HG03097 (cell line): ENCODE results near the gene ZMYND12.

Experiments used
- ATAC-seq: cut with Tn5 transposase; IDR thresholded peaks from one replicate; pipeline ENCODE4 v1.9.1; 2021; ENCODE audit not compliant: unreplicated experiment, low FRiP score

Gene ZMYND12

DNA sequence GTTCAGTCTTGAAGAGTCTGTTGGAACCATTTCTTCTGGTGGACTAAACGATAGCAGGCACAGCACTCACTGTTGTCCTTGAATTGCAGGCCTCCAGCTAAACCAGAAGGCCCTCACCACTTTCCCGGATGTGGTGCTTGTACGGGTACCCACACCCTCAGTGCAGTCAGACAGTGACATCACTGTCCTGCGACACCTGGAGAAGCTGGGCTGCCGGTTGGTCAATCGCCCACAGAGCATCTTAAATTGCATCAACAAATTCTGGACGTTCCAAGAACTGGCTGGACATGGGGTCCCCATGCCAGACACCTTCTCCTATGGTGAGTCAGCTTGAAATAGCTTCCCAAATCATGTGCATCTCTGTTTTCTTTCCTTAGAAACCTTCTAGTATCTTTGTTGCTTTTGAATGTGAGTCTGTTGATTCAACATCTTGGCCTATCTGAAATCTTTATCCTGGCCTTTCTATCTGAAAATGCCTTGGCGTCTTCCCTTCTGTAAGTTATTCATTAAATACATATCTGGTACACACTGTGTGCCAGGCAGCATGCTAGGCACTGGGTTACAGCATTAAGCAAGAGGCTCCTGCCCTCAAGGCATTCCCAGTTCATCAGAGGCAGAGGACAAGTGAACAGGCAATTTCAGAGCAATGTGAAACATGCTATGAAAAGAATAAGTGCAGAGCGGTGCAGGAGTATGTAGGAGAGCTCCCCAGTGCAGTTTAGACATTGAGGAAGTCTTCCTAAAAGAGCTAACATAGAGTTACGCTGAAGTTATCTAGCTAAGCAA lies 56.3 kb downstream of the ZMYND12 start:
- no peak for ATAC-seq

DNA sequence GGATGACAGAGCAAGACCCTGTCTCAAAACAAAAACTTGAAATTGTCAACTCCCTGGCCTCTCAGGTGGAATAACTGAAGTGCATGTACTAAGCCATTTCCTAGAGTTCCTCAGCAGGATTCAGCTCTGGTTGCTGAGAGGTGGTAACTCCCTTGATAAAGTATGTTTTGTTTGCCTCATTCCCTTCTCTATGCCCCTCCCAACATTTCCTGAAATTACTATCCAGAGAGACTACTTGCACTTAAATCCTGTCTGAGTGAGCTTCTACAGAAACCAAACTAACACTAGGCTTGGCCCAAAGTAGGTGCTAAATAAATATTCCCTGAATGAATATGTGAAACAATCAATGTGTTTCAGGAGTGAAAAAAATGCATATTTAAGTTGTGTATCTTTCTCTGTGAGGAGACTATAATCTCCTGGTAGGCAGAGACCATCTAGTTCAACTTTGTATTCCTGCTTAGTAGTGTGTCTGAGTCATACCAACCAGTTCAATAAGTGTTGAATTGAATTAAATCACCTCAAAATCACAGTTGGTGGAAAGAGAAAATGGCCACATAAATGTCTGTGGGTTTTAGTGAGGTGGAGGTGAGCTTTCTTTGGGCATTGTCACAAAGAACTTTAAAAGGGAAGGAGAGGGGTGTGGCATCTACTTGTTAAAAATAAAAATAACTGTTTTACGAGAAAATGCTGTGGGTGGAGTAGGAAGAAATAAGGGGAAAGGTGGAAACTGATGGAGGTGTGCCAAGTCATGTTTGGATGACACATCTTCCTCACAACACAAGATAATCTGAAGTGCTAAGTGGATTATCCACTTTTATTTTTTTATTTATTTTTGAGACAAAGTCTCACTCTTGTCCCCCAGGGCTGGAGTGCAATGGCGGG lies 62.6 kb downstream of the ZMYND12 start:
- no peak for ATAC-seq

DNA sequence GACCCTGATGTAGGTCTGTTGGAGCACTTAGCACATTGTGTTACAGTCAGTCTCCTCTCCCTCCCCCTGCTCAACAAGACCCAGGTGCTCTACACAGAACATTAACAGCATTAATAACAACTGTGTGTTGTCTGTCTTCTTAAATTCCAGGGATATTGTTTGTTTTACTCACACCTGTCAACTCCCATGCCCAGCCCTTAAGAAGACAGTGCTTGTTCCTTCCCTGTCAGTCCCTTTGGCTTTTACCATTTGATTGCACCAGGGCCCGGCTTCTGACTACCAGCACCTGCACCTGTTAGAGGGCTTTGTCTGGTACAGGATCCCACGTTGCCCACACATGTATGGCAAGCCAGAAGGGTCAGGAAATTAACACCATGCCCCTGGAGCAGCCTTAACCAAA lies 63.6 kb downstream of the ZMYND12 start:
- no peak for ATAC-seq

DNA sequence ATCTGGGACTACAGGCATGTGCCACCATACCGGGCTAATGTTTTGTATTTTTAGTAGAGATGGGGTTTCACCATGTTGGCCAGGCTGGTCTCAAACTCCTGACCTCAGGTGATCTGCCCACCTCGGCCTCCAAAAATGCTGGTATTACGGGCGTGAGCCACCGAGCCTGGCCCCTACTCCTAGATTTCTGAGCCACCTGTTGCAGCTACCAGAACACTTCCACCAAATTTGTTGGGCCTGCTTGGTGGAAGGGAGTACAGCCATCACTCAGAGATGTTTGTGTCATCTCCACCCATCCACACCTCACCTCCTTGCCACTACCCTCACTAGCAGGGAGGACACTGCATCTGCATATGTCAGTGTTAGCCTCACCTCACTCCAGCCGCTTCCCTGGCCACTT lies 69.8 kb downstream of the ZMYND12 start:
- ATAC-seq: no peak

DNA sequence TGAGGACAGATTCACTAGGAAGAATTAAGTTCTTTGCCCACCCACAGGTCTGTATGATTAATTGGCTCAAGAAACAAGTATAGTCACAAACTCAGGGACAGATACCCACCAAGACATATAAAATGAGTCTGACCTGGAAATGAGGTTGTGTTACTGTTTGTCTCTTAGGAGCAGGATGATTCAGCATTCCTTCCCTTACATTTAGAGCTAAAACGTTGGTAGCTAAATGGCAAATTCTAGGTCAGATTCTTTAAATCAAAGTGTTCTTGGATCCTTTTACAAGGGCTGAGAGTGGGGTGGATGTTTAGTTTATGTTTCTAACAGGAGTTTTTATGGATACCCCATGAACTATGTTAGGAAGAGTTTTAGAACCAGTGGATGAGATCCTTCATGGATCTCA lies 70.5 kb downstream of the ZMYND12 start:
- ATAC-seq: no peak

DNA sequence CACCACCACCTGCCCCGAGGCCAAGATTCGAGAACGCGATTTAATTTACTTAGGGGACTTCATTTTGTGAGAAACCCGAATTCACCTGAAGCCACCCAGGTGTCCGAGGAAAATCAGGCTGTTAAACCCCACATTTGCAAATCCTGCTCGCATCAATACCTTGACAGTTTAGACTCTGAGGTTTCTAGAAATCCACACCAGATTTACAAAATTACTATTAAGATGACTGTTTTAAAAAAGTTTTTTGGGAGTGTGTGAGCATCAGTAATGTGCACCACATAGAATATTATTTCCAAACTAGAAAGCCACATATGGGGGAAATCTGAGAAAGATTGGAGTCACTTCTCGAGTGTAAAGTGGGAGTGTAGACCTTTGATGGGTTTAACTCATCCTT lies 74.5 kb downstream of the ZMYND12 start:
- no peak for ATAC-seq

DNA sequence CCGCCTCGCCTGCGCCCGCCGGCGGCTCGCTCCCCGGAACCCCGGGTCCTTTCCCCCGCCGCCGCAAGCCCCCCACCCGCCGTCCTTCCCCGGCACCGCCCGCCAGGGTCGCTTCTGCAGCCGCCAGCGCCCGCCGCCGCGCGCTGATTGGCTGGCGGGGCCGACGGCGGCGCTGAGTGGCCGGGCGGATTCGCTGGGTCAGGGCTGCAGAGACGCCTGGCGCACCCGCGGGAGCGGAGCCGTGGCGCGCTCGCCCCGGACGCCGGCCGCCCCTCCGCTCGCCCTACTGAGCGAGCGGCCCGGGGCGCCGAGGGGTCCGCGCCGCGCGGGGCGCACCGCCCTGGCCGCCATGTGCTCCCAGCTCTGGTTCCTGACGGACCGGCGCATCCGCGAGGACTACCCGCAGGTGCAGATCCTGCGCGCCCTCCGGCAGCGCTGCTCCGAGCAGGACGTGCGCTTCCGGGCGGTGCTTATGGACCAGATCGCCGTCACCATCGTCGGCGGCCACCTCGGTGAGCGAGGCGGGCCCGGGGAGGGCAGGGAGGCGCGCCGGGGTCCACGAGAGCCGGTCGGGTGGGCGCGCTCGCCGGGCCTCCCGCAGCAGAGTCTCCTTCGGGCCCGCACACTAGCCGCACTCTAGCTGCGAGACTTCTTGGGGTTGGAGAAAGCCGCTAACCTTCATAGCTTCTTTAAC lies 75.1 kb downstream of the ZMYND12 start, which contains the start of gene RIMKLA:
Gene RIMKLA, plus strand, starts transcription at position 207 of the 694 bp plus-strand sequence. Its CDS starts 143 bp downstream, at position 350.
- peak; percentile 60 for ATAC-seq
